Epidermal melanocyte (primary cell): ENCODE results near the gene DNAH2.

ENCODE experiments used
- DNase-seq: peaks from one replicate; pipeline ENCODE4 v3.0.0; 2011; ENCODE audit warnings: low spot score; ENCODE audit not compliant: insufficient read length

Gene DNAH2

DNA sequence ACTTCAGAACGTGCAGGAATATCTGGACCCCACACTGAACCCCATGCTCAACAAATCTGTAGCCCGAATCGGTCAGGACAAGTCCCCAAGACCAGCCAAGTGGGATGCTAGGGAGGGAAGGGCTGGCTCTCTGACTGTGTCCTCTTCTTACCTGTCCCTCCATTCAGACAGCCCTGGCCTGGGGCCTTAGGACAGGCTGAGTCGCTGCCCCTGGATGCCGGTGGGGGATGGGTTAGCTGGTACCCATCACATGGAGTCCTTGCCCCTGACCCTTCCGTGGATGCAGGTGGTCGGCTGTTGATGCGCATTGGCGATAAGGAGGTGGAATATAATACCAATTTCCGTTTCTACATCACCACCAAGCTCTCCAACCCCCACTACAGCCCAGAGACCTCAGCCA, 100.5 kb downstream of the DNAH2 start:
- no peak for DNase-seq

DNA sequence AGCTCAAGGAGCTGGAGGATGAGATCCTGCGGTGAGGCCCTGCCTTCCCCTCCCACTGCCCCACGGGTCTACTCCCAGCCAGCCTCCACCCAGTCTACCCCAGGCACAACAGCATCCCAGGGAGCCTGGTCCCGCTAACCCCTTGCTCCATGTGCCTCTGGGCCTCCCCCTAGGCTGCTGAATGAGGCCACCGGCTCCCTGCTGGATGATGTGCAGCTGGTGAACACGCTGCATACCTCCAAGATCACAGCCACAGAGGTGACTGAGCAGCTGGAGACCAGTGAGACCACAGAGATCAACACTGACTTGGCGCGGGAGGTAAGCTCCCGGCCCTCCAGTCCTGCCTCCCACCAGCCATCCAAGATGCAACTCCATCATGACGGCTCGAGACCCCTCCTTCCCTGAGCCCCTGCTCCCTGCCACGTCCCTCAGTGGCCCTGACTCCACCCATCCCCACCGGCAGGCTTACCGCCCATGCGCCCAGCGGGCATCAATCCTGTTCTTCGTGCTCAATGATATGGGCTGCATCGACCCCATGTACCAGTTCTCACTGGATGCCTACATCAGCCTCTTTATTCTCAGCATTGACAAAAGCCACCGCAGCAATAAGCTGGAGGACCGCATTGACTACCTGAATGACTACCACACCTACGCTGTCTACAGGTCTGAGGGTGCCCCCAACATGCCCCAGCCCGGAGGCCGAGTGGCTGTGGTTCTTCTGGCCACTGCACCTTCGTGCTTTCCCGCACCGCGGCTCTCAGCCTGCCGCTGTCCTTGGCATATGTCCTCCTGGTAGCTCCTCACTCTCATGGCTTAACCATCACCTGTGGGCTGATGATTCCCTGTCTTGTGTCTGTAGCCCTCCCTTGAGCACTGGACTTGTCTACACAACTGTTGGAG, 101.5 kb downstream of the DNAH2 start:
- DNase-seq = no peak

- DNase-seq = no peak
Measured at GRCh38 chr17:7820231-7820630, 102.7 kb downstream of the DNAH2 start.

DNA sequence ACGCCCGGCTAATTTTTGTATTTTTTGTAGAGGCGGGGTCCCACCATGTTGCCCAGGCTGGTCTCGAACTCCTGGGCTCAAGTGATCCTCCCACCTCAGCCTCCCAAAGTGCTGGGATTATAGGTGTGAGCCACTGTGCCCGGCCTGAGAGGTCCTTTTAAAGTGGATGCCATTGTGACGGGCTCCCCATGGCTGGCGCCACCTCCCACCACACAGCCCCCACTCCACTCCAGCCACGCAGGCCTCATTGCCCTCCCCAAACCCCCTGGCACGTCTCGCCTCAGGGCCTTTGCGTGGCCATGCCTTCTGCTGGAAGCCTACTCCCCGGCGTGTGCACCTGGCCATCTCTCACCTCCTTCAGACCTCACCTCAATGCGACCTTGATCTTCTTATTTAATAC, 104.6 kb downstream of the DNAH2 start:
- no peak for DNase-seq

GRCh38 chr17:7823581-7824001, 106.0 kb downstream of the DNAH2 start:
- no peak for DNase-seq

GRCh38 chr17:7824021-7824924, 106.7 kb downstream of the DNAH2 start:
- DNase-seq = no peak

DNA sequence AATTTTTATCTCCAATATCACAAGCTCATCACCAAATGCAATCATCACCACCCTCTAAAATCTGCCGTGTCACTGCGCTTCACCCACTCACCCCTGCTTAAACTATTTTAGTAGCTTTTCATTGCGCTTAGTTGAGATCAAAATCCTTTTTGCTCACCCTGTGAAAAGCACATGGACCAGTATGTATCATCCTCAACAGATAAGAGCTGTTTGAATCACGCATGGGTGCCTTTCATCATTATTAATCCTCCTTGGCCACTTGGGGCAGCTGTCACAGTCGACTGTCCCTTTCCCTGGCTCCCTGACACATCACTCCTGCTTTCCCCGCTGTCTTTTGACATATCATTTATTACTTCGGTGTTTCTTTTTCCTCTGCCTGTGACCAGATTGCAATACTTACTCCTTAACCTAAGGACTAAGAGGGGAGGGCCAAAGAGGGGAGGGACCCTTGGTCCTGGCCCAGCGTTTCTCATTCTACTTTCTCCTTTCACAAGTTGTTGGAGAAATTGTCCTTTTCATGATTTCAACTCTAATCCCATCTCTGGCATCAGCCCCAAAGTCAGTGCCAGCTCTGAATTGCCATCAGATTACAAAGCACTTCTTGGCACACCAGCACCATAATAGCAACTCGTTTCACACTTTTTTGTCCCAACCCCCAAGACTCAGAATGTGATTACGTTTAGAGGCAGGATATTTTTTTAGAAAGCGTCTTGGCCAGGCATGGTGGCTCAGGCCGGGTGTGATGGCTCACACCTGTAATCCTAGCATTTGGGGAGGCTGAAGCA, 107.9 kb downstream of the DNAH2 start:
- DNase-seq = no peak

DNA sequence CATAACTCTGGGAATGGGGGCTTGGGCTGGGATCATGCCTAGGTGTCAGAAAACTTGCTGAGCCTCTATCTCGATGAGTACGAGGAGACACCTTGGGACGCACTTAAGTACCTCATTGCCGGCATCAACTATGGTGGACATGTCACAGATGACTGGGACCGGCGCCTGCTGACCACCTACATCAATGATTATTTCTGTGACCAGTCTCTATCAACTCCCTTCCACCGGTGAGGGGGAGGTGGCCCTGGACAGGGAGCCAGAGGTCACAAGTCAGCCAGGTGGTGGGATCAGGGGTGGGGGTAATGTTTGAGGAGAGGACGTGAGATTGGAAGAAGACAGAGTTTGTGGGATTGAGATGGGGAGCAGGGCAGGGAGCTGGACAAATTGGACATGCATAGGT, 113.1 kb downstream of the DNAH2 start:
- DNase-seq = no peak

DNA sequence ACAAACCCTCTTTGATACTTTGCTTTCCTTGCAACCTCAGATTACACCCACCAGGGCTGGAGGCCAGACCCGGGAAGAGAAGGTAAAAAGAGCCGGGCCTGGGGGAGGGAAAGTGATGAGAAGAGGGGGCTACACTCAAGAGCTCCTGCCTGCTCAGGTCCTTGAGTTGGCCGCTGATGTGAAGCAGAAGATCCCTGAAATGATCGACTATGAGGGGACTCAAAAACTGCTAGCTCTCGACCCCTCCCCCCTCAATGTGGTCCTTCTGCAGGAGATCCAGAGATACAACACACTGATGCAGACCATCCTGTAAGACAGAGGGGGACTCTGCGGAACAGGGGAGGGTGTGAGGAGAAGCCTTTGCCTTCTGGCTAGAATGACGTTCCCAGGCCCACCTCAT, 113.7 kb downstream of the DNAH2 start:
- DNase-seq = no peak

GRCh38 chr17:7832431-7832830, 114.9 kb downstream of the DNAH2 start:
- DNase-seq = no peak

- DNase-seq = no peak
Measured at GRCh38 chr17:7833011-7833794, 115.7 kb downstream of the DNAH2 start.

DNA sequence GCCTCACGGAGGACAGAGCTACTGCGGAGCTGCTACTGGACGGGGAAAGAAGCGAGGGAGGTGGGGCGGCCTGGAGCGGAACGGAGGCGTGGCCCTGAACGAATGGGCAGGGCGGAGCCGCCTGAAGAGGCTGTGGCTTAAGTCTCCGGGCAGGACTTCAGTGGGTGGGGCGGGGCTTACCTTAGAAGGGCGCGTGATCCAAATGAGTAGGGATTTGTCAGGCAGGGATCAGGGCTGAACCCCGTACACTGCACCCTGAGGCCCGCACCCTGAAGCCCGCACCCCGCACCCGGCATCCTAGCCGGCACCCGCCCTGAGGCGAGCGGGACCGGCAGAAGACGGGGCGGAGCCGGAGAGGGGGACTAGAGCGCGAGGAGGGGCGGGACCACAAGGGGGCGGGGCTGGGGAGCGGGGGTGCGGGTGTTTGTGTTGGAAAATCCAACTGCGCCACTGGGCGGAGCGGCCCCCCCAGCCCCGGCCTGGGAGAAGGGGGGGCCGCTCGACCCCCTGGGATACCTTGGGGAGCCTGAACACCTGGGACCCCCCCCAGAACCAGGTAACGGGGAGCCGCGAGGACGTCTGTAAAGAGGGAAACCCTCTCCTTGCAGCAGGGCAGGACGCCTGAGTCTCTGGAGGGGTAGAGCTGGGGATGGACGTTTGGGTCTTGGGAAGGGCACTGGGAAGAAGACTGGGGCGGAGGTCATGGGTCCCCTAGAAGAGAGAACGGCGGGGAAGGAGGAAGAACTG, 116.4 kb downstream of the DNAH2 start, which contains the start of gene KDM6B:
KDM6B (plus strand) TSS at position 423 of the 747 bp plus-strand sequence. CDS start 11,338 bp downstream, outside the sequence.
- DNase-seq = peak; percentile 87

DNA sequence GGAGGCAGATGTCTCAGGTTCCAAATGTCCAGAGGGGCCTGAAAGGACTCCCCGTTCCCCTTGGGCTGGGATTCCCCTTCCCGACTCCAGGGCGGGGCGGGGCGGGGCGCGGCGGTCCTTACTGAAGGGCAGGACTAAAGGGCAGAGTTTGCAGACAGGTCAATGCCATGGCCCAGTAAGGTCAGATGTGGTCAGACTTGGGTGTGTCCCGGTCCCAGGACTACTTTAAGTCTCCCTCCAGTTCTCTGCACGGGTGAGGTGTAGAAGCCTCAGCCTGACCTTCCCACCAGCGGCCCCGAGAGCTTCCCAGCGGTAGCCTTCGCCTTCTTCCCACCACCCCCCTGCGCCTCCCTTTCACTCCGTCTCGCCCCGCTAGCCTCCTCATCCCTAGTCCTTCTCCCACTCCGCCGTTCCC, 117.0 kb downstream of the DNAH2 start:
- DNase-seq = no peak

DNA sequence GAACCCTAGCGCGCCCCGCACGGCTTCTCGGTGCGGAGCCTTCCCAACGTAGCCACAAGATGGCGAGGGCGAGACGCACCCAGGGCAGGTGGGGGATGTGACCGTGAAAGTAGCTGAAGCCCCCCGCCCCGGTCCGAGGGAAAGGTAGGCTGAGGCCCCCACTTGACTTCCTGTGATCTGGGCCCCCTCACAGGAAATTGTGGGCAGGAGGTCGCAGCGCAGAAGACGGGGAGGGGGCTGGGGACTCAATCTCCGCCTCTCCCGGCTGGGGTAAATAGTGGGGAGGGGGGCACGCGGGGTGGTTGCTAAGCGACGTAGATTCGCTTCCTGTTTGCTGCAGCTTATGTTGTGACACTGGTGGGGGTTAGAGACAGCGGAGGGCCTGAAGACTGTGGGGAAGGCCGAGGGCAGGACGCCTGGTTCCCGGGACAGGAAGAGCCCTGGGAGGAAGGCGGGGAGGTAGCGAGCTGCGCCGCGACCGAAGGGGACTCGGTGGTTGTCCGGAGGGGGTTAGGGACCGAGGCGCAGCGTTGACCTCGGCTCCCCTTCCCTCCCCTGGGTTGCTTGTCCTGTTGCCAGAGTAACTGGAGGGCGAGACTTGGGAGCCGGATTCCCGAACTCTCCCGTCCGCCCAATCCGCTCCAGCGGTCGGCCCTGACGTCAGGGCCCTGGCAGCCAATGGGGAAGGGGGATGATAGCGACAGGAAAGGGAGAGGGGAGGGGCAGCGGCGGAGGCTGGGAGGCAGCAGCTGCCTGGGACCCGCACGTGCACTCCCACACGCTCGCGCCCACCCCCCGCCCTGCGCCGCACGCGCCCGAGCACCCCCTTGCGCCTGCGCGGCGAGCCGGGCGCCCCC, 117.6 kb downstream of the DNAH2 start:
- peak; percentile 88 for DNase-seq

GRCh38 chr17:7835814-7836595, 118.5 kb downstream of the DNAH2 start:
- DNase-seq = no peak

GRCh38 chr17:7836596-7837407, 119.3 kb downstream of the DNAH2 start:
- DNase-seq = no peak

DNA sequence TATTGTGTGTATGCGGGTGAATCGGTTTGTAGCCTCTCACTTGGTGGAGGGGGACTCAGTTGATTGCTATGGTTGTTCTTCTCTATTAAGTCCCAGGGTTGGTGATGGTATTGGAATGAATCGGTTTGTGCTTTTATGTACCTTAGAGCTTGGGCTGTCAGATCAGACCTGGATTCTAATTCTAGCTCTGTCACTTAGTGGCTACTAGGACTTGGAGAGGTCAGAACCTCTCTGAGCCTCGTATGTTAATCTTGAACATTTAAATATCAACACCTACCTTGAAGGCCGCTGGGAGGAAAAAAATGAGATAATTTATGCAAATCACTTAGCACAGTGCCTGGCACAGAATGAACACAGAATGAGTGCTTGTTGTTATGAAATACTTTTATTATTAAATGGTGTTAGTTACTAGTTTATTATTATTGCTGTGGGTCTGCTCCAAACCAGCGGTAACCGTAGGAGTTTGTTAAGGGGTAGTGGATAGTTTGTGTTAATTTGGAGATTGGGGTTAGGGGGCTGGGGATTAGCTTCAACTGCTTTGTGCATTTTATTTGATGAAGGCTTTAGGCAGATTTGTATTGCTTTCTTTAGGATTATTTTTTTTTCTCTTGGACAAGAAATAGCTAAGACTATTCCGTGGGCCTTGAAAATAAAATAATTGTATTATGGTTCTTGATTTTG, 120.0 kb downstream of the DNAH2 start:
- DNase-seq = no peak
